ENCODE measurements around the gene NFATC2.

DNA sequence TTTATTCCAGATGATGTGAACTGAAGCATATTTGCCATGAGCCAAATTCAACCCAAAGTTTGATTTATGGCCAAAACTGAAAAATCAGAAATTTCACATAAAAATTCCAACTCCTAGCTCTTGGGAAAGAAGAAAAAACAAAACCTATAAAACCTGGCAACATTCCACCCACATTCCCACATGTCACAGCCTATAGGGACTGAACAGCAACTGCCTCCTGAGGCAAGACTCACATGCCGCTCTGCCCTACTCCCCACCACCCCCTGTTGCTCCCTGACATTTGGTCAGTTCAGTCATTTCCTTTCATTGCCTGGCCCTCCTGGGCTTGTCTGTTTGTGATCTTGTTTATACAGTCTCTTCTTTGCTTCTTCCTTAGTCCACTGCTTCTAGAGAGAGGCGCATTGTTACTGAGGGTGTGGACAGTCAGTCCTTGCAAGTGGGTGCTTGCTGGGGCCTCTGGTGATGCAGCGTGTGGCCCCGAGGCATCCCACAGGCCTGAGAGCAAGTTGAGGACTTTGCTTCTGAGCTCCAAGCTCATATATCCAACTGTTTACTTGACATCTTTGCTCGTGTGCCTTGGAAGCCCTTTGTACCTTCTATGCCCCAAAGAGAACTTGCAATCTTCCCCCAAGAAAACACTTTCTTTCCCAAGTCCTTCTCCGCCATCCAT lies 31.4 kb downstream of the NFATC2 start:
- TF ChIP-seq CTCF (conservative IDR thresholded peaks at IDR 0.05): no peak
- TF ChIP-seq EZH2 (IDR thresholded peaks at IDR 0.05; ENCODE audit: low read depth): no peak

All from PC-9 (cell line).